Skeletal muscle satellite cell (primary cell): ENCODE measurements around the gene MLH1.

Source experiments
- H3K27me3 ChIP-seq: 2 replicates; pipeline ENCODE4 v1.7.0; 2013; ENCODE audit warnings: low read length; ENCODE audit not compliant: control insufficient read depth, insufficient read depth
- H3K36me3 ChIP-seq: 2 replicates; pipeline ENCODE4 v1.7.0; 2013; ENCODE audit warnings: mild to moderate bottlenecking, control low read depth, low read length; ENCODE audit not compliant: insufficient read depth
- H3K4me1 ChIP-seq: 2 replicates; pipeline ENCODE4 v1.7.0; 2013; ENCODE audit warnings: low read length; ENCODE audit not compliant: control insufficient read depth, insufficient read depth
- H3K4me2 ChIP-seq: 2 replicates; pipeline ENCODE4 v1.7.0; 2013; ENCODE audit warnings: mild to moderate bottlenecking, low read length
- H3K4me3 ChIP-seq: 2 replicates; pipeline ENCODE4 v1.7.0; 2013; ENCODE audit warnings: low read length
- H3K9ac ChIP-seq: 2 replicates; pipeline ENCODE4 v1.7.0; 2013; ENCODE audit warnings: mild to moderate bottlenecking, low read depth, low read length, moderate library complexity
- H3K9me3 ChIP-seq: replicated peaks from 2 replicates; pipeline ENCODE4 v1.7.0; 2013; ENCODE audit warnings: mild to moderate bottlenecking, control low read depth, low read length

MLH1 gene

DNA sequence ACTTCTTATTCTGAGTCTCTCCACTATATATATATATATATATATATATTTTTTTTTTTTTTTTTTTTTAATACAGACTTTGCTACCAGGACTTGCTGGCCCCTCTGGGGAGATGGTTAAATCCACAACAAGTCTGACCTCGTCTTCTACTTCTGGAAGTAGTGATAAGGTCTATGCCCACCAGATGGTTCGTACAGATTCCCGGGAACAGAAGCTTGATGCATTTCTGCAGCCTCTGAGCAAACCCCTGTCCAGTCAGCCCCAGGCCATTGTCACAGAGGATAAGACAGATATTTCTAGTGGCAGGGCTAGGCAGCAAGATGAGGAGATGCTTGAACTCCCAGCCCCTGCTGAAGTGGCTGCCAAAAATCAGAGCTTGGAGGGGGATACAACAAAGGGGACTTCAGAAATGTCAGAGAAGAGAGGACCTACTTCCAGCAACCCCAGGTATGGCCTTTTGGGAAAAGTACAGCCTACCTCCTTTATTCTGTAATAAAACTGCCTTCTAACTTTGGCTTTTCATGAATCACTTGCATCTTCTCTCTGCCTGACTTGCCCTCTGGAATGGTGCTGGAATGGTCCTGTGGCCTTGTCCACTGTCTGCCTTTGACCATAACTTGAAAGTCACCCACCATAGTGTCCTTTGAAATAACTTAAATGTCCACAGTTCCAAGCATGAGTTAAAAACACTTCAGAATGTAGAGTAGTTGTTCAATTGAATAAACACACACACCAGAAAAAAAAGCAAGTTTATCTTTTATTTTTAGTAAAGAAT is 32.4 kb downstream of the MLH1 start:
- Histone ChIP-seq H3K4me3 (no peak overlapping the region), H3K9me3 (no peaks in the 10 kb centered on the region), H3K4me2 (no peak overlapping the region), H3K4me1 (peaks cover 4% of the 10 kb centered on the region), H3K36me3 (peaks cover 71% of the 10 kb centered on the region), H3K27me3 (no peaks in the 10 kb centered on the region), H3K9ac (no peak overlapping the region)

DNA sequence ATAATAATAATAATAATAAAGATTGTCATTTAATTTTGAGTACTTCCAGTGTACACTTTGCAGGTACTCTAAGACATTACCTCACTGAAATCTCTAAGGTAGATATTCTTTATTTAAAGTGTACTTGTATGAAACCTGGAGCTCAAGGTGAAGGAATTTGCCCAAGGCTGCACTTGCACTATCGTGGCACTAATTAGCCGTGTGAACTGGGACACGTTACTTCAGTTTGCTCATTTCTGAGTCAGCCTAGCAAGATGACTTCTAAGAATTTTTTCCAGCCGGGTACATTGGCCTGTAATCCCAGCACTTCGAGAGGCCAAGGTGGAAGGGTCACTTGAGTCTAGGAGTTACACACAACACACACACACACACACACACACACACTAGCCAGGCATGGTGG is 33.5 kb downstream of the MLH1 start:
- H3K9ac ChIP-seq, result no peak overlapping the region
- peaks cover 11% of the 10 kb centered on the region for H3K4me1 ChIP-seq
- no peaks in the 10 kb centered on the region for H3K27me3 ChIP-seq
- no peak overlapping the region for H3K4me2 ChIP-seq
- H3K36me3 ChIP-seq, result peaks cover 69% of the 10 kb centered on the region
- H3K4me3 ChIP-seq, result no peak overlapping the region
- no peaks in the 10 kb centered on the region for H3K9me3 ChIP-seq

DNA sequence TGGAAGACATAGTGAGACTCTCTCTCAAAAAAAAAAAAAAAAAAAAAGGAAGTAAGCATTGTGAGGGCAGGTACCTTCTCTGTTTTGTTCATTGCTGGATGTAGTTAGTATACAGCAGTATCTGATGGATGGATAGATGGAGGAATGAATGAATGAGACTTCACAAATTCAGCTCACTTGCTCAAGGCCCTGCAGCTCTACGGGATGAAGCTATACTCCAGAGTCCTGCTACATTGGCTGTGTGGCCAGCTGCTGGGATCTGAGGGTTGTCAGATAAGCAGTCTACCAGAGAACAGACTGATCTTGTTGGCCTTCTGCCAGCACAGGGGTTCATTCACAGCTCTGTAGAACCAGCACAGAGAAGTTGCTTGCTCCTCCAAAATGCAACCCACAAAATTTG is 35.0 kb downstream of the MLH1 start:
- no peak overlapping the region for H3K9ac ChIP-seq
- no peak overlapping the region for H3K4me3 ChIP-seq
- peaks cover 63% of the 10 kb centered on the region for H3K36me3 ChIP-seq
- H3K4me1 ChIP-seq, result peaks cover 11% of the 10 kb centered on the region
- H3K27me3 ChIP-seq, result no peaks in the 10 kb centered on the region
- H3K9me3 ChIP-seq, result no peaks in the 10 kb centered on the region
- H3K4me2 ChIP-seq, result no peak overlapping the region

DNA sequence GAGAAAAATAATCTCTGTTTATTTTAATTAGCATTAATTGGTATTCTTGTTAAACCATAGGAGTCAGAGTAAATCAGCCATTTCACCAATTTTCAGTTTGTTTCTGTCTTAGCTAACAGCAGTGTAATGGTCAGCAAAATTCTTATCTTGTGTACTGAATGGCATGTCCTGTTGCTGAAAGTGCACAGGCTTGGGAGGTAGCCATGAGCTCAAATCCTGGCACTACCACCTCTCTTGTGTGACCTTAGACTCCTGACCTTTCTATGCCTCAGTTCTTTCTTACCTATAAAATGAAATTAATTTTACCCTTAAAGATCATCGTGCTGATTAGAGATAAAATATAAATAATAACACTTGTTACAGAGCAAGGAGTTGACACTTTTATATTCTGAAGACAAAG is 35.8 kb downstream of the MLH1 start:
- no peaks in the 10 kb centered on the region for H3K27me3 ChIP-seq
- H3K4me2 ChIP-seq, result no peak overlapping the region
- H3K9me3 ChIP-seq, result no peaks in the 10 kb centered on the region
- peaks cover 11% of the 10 kb centered on the region for H3K4me1 ChIP-seq
- H3K9ac ChIP-seq, result no peak overlapping the region
- peaks cover 59% of the 10 kb centered on the region for H3K36me3 ChIP-seq
- no peak overlapping the region for H3K4me3 ChIP-seq

DNA sequence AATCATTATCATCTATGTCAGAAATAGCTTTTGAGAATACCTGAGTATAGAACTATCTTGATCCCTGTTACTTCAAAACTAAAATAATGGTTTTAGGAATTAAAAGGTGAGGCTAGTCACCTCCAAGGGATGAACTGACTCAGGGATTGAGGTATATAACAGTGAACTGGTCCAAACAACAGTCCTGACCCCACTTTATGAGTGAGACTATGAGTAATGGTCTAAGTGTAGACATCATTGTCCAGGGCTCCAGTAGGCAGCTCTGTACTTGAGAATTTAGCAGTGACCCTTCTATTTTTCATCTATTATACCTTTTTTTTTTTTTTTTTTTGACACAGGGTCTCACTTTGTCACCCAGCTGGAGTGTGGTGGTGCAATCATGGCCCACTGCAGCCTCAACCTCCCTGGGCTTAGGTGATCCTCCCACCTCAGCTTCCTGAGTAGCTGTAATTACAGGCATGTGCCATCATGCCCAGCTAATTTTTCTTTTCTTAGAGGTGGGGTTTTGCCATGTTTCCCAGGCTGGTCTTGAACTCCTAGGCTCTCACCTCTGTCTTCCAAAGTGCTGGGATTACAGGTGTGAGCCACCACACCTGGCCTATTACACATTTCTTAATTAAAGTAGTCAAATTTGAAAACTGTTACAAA is 36.3 kb downstream of the MLH1 start:
- no peaks in the 10 kb centered on the region for H3K9me3 ChIP-seq
- no peak overlapping the region for H3K4me3 ChIP-seq
- H3K4me1 ChIP-seq, result peaks cover 11% of the 10 kb centered on the region
- no peak overlapping the region for H3K9ac ChIP-seq
- peaks cover 55% of the 10 kb centered on the region for H3K36me3 ChIP-seq
- H3K27me3 ChIP-seq, result no peaks in the 10 kb centered on the region
- H3K4me2 ChIP-seq, result no peak overlapping the region

DNA sequence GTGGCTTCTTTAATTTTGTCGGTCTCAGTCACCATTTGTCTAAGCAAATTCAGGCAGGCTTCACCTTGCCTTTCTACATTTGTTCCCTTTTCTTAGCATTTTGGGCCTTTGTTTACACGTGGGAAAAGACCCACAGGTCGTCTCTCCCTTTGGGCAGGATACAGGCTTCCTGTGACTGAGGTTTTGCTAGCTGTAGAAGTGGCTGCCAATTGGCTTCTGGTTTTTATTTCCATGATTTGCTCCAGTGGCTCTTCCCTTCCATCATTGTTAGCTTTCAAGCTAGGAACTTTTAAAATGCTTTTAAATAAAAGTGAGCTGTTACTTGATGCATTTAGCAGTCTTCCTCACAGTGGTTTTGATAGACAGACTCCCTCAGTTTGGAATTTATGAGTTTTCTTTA is 37.3 kb downstream of the MLH1 start:
- Histone ChIP-seq H3K36me3 (peaks cover 54% of the 10 kb centered on the region), H3K4me2 (no peak overlapping the region), H3K27me3 (no peaks in the 10 kb centered on the region), H3K9ac (peak overlapping the region; percentile 51), H3K9me3 (no peaks in the 10 kb centered on the region), H3K4me3 (no peak overlapping the region), H3K4me1 (peaks cover 11% of the 10 kb centered on the region)

DNA sequence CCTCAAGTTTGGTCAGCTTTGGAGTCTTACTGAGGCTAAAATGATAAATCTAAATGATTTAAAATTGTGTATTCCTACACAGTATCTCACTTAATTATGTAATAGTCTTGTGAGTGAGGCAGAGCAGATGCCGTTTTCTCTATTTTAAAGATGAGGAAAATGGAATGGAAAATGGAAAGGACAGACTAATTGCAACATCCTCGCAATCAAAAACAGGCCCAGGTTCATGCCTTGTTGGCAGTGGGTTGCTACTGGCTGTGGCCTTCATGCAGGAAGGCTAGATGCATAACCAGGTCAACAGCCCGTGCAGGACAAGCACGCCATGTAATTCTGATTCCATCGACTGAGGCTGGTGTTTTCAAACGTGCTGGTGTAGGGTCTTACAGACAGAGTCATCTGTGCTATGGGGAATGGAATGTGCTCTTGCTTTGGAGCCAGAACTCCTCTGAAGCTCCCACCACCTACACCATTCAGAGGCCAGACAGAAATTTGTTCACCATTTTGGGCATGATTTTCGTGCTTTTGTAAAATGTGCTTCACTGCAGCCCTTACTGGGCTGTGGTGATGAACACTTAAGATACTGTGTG is 37.9 kb downstream of the MLH1 start:
- peaks cover 54% of the 10 kb centered on the region for H3K36me3 ChIP-seq

DNA sequence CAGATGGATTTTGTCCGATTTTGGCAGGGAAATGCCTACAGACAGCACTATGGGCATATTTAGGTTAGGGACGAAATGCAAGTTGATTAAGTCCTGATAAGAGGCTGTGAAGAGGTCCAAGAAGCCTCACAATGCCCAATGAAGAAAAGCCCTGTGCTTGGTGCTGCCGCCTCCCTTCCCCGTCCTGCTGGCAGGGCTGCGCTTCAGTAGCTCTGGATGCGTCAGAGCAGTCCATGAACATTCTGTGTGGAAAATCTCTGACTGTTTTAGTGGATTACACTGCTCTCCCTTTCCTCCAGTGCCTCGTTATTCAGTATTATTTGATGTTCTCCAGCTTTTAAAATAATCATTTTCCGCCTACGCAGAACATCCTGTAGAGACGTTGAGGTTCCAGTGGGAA is 39.6 kb downstream of the MLH1 start:
- H3K36me3 ChIP-seq, result peaks cover 63% of the 10 kb centered on the region
- H3K27me3 ChIP-seq, result no peaks in the 10 kb centered on the region
- H3K9me3 ChIP-seq, result peaks cover 5% of the 10 kb centered on the region
- H3K4me1 ChIP-seq, result peaks cover 11% of the 10 kb centered on the region
- no peak overlapping the region for H3K4me2 ChIP-seq
- H3K9ac ChIP-seq, result no peak overlapping the region
- no peak overlapping the region for H3K4me3 ChIP-seq

More for the DNA sequence above, 37.9 kb downstream of the MLH1 start:
- no peaks in the 10 kb centered on the region for H3K27me3 ChIP-seq
- no peak overlapping the region for H3K4me3 ChIP-seq
- no peak overlapping the region for H3K9ac ChIP-seq
- no peak overlapping the region for H3K4me2 ChIP-seq
- peaks cover 4% of the 10 kb centered on the region for H3K9me3 ChIP-seq
- H3K4me1 ChIP-seq, result peaks cover 11% of the 10 kb centered on the region

DNA sequence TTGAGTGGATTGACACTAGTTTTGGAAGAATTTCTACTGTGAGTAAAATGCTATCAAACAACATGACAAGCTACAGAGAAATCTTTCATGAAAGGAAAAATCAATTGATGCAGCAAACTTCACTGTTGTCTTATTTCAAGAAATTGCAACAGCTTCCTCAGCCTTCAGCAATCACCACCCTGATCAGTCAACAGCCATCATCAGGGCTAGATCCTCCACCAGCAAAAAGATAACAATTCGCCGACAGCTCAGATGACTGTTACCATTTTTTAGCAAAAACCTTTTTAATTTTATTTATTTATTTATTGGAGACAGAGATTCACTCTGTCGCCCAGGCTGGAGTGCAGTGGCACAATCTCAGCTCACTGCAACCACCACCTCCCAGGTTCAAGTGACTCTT is 44.0 kb downstream of the MLH1 start:
- no peak overlapping the region for H3K4me2 ChIP-seq
- no peaks in the 10 kb centered on the region for H3K27me3 ChIP-seq
- H3K36me3 ChIP-seq, result peaks cover 60% of the 10 kb centered on the region
- peaks cover 5% of the 10 kb centered on the region for H3K9me3 ChIP-seq
- H3K4me1 ChIP-seq, result no peaks in the 10 kb centered on the region
- H3K9ac ChIP-seq, result no peak overlapping the region
- H3K4me3 ChIP-seq, result no peak overlapping the region

DNA sequence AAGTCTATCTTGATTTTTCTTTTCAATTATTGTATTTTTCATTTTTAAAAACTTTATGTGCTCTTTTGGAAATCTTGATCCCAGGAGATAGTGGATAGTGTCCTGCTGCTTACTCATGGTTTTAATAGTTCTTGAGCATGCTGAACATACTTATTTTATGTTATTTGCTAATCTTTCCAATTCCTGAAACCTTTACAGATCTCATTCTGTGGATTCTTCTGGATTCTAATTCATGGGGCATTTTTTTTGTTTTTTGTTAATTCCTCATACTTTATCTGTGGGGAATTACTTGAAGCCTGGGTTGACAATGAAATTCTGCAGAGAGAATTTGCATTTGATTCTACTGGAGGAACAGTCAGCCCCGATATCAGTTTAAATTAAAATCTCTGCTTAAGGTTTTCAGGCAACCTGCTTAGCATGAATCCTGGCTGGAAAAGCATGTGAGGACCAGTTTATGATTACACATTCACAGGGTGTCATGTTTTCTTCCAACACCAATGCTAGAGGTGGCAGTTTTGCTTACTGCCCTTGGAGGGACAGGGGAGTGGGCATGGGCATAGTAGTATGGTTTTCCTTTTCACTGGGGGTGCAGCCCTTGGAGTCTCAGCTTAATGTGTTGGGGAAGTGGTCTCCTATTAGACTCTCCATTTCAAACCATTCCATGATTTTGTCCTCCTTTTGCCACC is 46.0 kb downstream of the MLH1 start:
- no peaks in the 10 kb centered on the region for H3K4me1 ChIP-seq

DNA sequence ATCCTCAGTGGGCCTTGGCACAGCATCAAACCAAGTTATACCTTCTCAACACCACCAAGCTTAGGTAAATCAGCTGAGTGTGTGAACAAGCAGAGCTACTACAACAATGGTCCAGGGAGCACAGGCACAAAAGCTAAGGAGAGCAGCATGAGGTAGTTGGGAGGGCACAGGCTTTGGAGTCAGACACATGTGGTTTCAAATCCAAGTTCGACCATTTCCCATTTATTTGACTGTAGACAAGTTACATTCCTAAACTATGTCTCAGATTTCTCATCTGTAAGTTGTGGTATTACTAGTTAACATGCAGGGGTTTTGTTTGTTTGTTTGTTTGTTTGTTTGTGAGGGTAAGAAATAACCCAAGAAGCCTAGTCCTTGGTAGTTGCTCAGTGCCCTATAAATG is 46.9 kb downstream of the MLH1 start:
- Histone ChIP-seq H3K4me3 (no peak overlapping the region), H3K4me1 (no peaks in the 10 kb centered on the region), H3K27me3 (no peaks in the 10 kb centered on the region), H3K9me3 (peaks cover 5% of the 10 kb centered on the region), H3K36me3 (peaks cover 59% of the 10 kb centered on the region), H3K9ac (no peak overlapping the region), H3K4me2 (no peak overlapping the region)

More for the DNA sequence above, 46.0 kb downstream of the MLH1 start:
- H3K27me3 ChIP-seq, result no peaks in the 10 kb centered on the region
- H3K9me3 ChIP-seq, result peaks cover 5% of the 10 kb centered on the region
- no peak overlapping the region for H3K4me3 ChIP-seq
- no peak overlapping the region for H3K4me2 ChIP-seq
- H3K36me3 ChIP-seq, result peaks cover 57% of the 10 kb centered on the region
- H3K9ac ChIP-seq, result no peak overlapping the region
